ENCODE measurements around the gene WDR55.
"Not testable (repeated sequence)": the region's sequence is repeated elsewhere in the genome, so short reads cannot be mapped to it uniquely, and the experiment has no call there.

Gene WDR55

GRCh38 chr5:140658870-140659269, 5.8 kb upstream of the WDR55 start:
- DNase-seq, result no peak

- not testable (repeated sequence) for DNase-seq
Measured at GRCh38 chr5:140660371-140660770, 4.3 kb upstream of the WDR55 start.

GRCh38 chr5:140664030-140664358, 710 bp upstream of the WDR55 start:
- no peak for DNase-seq

GRCh38 chr5:140671035-140671434, 6.3 kb downstream of the WDR55 start:
- DNase-seq, result not testable (repeated sequence)

GRCh38 chr5:140671472-140672125, 6.9 kb downstream of the WDR55 start:
- no peak for DNase-seq

- DNase-seq, result no peak
Measured at GRCh38 chr5:140672455-140673186, 7.9 kb downstream of the WDR55 start.

GRCh38 chr5:140673187-140673976, 8.7 kb downstream of the WDR55 start, which contains the start of gene DND1:
TSS of gene DND1 (minus strand) at chr5:140673576. CDS start at chr5:140673542, 34 bp downstream.
- DNase-seq, result no peak

GRCh38 chr5:140674211-140674610, 9.5 kb downstream of the WDR55 start:
- DNase-seq, result no peak

GRCh38 chr5:140674629-140675028, 9.9 kb downstream of the WDR55 start:
- DNase-seq, result no peak

GRCh38 chr5:140677947-140678346, 13.2 kb downstream of the WDR55 start:
- no peak for DNase-seq

GRCh38 chr5:140678993-140679392, 14.3 kb downstream of the WDR55 start:
- no peak for DNase-seq

GRCh38 chr5:140690376-140690932, 25.8 kb downstream of the WDR55 start:
- no peak for DNase-seq

- peak; percentile 89 for DNase-seq
Measured at GRCh38 chr5:140690941-140691924, 26.5 kb downstream of the WDR55 start, which contains the start of the genes HARS1 and HARS2. TSS of gene HARS1 (minus strand) at chr5:140691370. CDS start at chr5:140691304, 66 bp downstream. TSS of gene HARS2 (plus strand) at chr5:140691455. CDS start at chr5:140691649, 194 bp downstream.

- no peak for DNase-seq
Measured at GRCh38 chr5:140694276-140694675, 29.6 kb downstream of the WDR55 start.

GRCh38 chr5:140696891-140697492, 32.3 kb downstream of the WDR55 start:
- DNase-seq, result no peak

GRCh38 chr5:140700177-140701144, 35.8 kb downstream of the WDR55 start, which contains the start of gene ZMAT2:
TSS of gene ZMAT2 (plus strand) at chr5:140700447. CDS start at chr5:140700461, 14 bp downstream.
- peak; percentile 97 for DNase-seq

GRCh38 chr5:140707812-140708211, 43.1 kb downstream of the WDR55 start:
- DNase-seq, result no peak

- DNase-seq, result not testable (repeated sequence)
Measured at GRCh38 chr5:140708787-140709186, 44.1 kb downstream of the WDR55 start.

GRCh38 chr5:140710899-140711552, 46.3 kb downstream of the WDR55 start:
- peak; percentile 97 for DNase-seq
